ENCODE measurements around the gene MCEMP1. TPM values are rescaled to one million over a fixed set of nuclear protein-coding genes. Genes with fewer than 3 reads are reported as not detected.

The MCEMP1 gene
- total and polyA plus RNA-seq, 2 of the 13 experiments (the other 11 are each of a cell fraction or from before 2014, with no cell fraction given), result not detected

DNA sequence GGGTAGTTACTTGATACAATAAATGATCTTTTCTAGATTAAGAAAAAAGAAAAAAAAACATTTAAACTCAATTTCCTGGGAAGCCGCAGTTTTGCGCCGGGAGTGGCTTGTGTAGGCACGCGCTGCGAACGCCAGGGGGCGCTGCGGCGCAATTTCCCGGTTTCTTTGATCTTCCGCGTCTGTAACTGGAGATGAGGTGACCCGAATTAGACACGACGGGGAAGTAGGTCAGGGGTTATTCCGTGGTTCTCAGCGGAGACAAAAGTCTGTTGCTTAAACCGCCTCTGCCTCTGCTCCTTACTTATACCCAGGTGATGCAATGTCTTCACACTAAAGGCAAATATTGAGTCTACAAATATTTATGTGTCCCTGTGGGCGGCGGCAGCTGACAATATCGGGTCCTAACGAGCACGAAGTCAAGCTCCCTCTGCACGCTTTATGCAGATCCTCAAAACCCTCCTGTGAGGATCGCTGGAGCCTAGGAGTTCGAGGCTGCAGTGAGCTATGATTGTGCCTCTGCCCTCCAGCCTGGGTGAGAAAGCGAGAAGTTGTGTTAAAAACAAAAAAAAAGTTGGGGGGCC is 24.7 kb upstream of the MCEMP1 start (continued):
- TF ChIP-seq, protein P1, sequence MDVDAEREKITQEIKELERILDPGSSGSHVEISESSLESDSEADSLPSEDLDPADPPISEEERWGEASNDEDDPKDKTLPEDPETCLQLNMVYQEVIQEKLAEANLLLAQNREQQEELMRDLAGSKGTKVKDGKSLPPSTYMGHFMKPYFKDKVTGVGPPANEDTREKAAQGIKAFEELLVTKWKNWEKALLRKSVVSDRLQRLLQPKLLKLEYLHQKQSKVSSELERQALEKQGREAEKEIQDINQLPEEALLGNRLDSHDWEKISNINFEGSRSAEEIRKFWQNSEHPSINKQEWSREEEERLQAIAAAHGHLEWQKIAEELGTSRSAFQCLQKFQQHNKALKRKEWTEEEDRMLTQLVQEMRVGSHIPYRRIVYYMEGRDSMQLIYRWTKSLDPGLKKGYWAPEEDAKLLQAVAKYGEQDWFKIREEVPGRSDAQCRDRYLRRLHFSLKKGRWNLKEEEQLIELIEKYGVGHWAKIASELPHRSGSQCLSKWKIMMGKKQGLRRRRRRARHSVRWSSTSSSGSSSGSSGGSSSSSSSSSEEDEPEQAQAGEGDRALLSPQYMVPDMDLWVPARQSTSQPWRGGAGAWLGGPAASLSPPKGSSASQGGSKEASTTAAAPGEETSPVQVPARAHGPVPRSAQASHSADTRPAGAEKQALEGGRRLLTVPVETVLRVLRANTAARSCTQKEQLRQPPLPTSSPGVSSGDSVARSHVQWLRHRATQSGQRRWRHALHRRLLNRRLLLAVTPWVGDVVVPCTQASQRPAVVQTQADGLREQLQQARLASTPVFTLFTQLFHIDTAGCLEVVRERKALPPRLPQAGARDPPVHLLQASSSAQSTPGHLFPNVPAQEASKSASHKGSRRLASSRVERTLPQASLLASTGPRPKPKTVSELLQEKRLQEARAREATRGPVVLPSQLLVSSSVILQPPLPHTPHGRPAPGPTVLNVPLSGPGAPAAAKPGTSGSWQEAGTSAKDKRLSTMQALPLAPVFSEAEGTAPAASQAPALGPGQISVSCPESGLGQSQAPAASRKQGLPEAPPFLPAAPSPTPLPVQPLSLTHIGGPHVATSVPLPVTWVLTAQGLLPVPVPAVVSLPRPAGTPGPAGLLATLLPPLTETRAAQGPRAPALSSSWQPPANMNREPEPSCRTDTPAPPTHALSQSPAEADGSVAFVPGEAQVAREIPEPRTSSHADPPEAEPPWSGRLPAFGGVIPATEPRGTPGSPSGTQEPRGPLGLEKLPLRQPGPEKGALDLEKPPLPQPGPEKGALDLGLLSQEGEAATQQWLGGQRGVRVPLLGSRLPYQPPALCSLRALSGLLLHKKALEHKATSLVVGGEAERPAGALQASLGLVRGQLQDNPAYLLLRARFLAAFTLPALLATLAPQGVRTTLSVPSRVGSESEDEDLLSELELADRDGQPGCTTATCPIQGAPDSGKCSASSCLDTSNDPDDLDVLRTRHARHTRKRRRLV (CRISPR knock-in tag; IDR thresholded peaks at IDR 0.05), result peak; percentile 62; the same call in 1 of the 2 replicates
- no peak for TF ChIP-seq ZNF570 (CRISPR knock-in tag; IDR thresholded peaks at IDR 0.05; ENCODE audit: borderline replicate concordance)
- TF ChIP-seq GABPA (IDR thresholded peaks at IDR 0.05; ENCODE audit: low read depth, low read length), result no peak
- peak; percentile 24; the same call in 1 of the 2 replicates for TF ChIP-seq GABPA (CRISPR knock-in tag; IDR thresholded peaks at IDR 0.05; ENCODE audit: low read depth)
- TF ChIP-seq HDAC2 (CRISPR knock-in tag; IDR thresholded peaks at IDR 0.05), result peak; percentile 85
- 0 out of 2 replicates have a peak, but pooled peaks have one; percentile 18 for TF ChIP-seq IRX3 (CRISPR knock-in tag; IDR thresholded peaks at IDR 0.05; ENCODE audit: borderline replicate concordance, low read depth)
- TF ChIP-seq, protein P2, sequence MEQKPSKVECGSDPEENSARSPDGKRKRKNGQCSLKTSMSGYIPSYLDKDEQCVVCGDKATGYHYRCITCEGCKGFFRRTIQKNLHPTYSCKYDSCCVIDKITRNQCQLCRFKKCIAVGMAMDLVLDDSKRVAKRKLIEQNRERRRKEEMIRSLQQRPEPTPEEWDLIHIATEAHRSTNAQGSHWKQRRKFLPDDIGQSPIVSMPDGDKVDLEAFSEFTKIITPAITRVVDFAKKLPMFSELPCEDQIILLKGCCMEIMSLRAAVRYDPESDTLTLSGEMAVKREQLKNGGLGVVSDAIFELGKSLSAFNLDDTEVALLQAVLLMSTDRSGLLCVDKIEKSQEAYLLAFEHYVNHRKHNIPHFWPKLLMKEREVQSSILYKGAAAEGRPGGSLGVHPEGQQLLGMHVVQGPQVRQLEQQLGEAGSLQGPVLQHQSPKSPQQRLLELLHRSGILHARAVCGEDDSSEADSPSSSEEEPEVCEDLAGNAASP (CRISPR knock-in tag; IDR thresholded peaks at IDR 0.05; ENCODE audit: borderline replicate concordance), result peak; percentile 94
- TF ChIP-seq, protein P3, sequence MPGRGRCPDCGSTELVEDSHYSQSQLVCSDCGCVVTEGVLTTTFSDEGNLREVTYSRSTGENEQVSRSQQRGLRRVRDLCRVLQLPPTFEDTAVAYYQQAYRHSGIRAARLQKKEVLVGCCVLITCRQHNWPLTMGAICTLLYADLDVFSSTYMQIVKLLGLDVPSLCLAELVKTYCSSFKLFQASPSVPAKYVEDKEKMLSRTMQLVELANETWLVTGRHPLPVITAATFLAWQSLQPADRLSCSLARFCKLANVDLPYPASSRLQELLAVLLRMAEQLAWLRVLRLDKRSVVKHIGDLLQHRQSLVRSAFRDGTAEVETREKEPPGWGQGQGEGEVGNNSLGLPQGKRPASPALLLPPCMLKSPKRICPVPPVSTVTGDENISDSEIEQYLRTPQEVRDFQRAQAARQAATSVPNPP (CRISPR knock-in tag; IDR thresholded peaks at IDR 0.05), result peak; percentile 72; the same call in 1 of the 2 replicates
- TF ChIP-seq, protein P4, sequence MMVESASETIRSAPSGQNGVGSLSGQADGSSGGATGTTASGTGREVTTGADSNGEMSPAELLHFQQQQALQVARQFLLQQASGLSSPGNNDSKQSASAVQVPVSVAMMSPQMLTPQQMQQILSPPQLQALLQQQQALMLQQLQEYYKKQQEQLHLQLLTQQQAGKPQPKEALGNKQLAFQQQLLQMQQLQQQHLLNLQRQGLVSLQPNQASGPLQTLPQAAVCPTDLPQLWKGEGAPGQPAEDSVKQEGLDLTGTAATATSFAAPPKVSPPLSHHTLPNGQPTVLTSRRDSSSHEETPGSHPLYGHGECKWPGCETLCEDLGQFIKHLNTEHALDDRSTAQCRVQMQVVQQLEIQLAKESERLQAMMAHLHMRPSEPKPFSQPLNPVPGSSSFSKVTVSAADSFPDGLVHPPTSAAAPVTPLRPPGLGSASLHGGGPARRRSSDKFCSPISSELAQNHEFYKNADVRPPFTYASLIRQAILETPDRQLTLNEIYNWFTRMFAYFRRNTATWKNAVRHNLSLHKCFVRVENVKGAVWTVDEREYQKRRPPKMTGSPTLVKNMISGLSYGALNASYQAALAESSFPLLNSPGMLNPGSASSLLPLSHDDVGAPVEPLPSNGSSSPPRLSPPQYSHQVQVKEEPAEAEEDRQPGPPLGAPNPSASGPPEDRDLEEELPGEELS (CRISPR knock-in tag; IDR thresholded peaks at IDR 0.05), result peak; percentile 91
- TF ChIP-seq TCF7 (IDR thresholded peaks at IDR 0.05; ENCODE audit: low read depth), result peak; percentile 98
- TF ChIP-seq, protein P5, sequence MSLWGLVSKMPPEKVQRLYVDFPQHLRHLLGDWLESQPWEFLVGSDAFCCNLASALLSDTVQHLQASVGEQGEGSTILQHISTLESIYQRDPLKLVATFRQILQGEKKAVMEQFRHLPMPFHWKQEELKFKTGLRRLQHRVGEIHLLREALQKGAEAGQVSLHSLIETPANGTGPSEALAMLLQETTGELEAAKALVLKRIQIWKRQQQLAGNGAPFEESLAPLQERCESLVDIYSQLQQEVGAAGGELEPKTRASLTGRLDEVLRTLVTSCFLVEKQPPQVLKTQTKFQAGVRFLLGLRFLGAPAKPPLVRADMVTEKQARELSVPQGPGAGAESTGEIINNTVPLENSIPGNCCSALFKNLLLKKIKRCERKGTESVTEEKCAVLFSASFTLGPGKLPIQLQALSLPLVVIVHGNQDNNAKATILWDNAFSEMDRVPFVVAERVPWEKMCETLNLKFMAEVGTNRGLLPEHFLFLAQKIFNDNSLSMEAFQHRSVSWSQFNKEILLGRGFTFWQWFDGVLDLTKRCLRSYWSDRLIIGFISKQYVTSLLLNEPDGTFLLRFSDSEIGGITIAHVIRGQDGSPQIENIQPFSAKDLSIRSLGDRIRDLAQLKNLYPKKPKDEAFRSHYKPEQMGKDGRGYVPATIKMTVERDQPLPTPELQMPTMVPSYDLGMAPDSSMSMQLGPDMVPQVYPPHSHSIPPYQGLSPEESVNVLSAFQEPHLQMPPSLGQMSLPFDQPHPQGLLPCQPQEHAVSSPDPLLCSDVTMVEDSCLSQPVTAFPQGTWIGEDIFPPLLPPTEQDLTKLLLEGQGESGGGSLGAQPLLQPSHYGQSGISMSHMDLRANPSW (CRISPR knock-in tag; IDR thresholded peaks at IDR 0.05; ENCODE audit: borderline replicate concordance), result peak; percentile 67; the same call in 1 of the 2 replicates
- TF ChIP-seq, protein P6, sequence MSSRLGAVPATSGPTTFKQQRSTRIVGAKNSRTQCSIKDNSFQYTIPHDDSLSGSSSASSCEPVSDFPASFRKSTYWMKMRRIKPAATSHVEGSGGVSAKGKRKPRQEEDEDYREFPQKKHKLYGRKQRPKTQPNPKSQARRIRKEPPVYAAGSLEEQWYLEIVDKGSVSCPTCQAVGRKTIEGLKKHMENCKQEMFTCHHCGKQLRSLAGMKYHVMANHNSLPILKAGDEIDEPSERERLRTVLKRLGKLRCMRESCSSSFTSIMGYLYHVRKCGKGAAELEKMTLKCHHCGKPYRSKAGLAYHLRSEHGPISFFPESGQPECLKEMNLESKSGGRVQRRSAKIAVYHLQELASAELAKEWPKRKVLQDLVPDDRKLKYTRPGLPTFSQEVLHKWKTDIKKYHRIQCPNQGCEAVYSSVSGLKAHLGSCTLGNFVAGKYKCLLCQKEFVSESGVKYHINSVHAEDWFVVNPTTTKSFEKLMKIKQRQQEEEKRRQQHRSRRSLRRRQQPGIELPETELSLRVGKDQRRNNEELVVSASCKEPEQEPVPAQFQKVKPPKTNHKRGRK (CRISPR knock-in tag; IDR thresholded peaks at IDR 0.05), result no peak
- no peak for TF ChIP-seq ZNF274 (CRISPR knock-in tag; IDR thresholded peaks at IDR 0.05)
- TF ChIP-seq, protein P7, sequence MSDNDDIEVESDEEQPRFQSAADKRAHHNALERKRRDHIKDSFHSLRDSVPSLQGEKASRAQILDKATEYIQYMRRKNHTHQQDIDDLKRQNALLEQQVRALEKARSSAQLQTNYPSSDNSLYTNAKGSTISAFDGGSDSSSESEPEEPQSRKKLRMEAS (IDR thresholded peaks at IDR 0.05), result peak; percentile 53; the same call in 1 of the 2 replicates

Data from HepG2 (cell line).